Prostate gland (tissue), 2 donors: ENCODE measurements around the gene MNAT1.

Experiments
- CTCF ChIP-seq, 4 experiments: fragments of 200-600 bp in 2 of 4; fragments of 450-650 bp in 2 of 4; sonication (generic) in 2 of 4; IDR thresholded peaks; 1 replicate in 3 of 4; 2 replicates in 1 of 4; pipeline ENCODE4 v1.5.1; 2016 to 2019; ENCODE audit warnings: antibody characterized with exemption in 4 of 4, mild to moderate bottlenecking in 2 of 4, moderate library complexity in 2 of 4
- POLR2A ChIP-seq: fragments of 450-650 bp; IDR thresholded peaks from one replicate; pipeline ENCODE4 v1.6.1; 2016; ENCODE audit warnings: antibody characterized with exemption, mild to moderate bottlenecking
- POLR2AphosphoS5 ChIP-seq: sonication (generic); formaldehyde crosslinking; IDR thresholded peaks from one replicate; pipeline ENCODE4 v1.6.1; 2017; ENCODE audit warnings: antibody characterized with exemption

DNA sequence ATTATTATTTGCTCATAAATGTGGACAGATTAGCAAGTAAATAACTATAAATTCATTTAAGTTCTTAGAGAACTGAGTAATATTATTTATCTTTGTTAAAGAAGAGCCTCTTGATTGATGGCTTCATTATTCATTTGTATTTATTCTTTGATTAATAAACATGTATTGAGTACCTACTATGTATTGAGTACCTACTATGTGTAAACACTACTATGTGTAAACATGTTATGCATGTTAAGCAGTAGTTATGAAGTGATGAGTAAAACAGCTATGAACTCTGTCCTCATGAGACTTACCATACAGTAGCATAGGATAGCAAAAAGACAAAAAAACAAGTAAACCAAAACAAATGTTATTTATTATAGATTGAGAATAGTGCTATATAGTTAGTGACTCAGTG, 61.9 kb downstream of the MNAT1 start:
- TF ChIP-seq CTCF (IDR thresholded peaks at IDR 0.05): no peak
- no peak for TF ChIP-seq POLR2A
- TF ChIP-seq POLR2AphosphoS5: no peak
